ENCODE results near the gene DYRK1A. TPM values are rescaled to one million over a fixed set of nuclear protein-coding genes. Genes with fewer than 3 reads are reported as not detected.

DYRK1A gene
- total and polyA plus RNA-seq, 10 of the 15 experiments (the other 5 are each of a cell fraction or from before 2014, with no cell fraction given): 2.4 to 68.6 (median 30.7) TPM

GRCh38 chr21:37366482-37367316 lies at the start of gene DYRK1A (continued):
- TF ChIP-seq CEBPZ (IDR thresholded peaks at IDR 0.05; ENCODE audit: low read depth, low read length) (no peak), RBBP5 (conservative IDR thresholded peaks at IDR 0.05) (0 out of 2 replicates have a peak, but pooled peaks have one; percentile 45), CUX1 (IDR thresholded peaks at IDR 0.05; ENCODE audit: insufficient replicate concordance, low read depth, low read length) (no peak), ELK1 (IDR thresholded peaks at IDR 0.05; ENCODE audit: low read depth, low read length) (no peak), RELA (IDR thresholded peaks at IDR 0.05; ENCODE audit: borderline replicate concordance, partially characterized antibody) (peak; percentile 53), SREBF1 (IDR thresholded peaks at IDR 0.05; ENCODE audit: low read length) (no peak), FOXM1 (IDR thresholded peaks at IDR 0.05; ENCODE audit: low read depth, low read length) (no peak), TCF7 (IDR thresholded peaks at IDR 0.05; ENCODE audit: borderline replicate concordance) (no peak), BCLAF1 (IDR thresholded peaks at IDR 0.05) (no peak), CTCF (IDR thresholded peaks at IDR 0.05 in 2 of 3, conservative IDR thresholded peaks at IDR 0.05 in 1 of 3; ENCODE audit: control insufficient read depth in 2 of 3, extremely low read depth in 1 of 3, insufficient read depth in 1 of 3, low read depth in 3 of 3, low read length in 3 of 3) (no peak), TARDBP (IDR thresholded peaks at IDR 0.05; ENCODE audit: borderline replicate concordance) (no peak; the same call in 1 of the 2 replicates), EGR1 (IDR thresholded peaks at IDR 0.05; ENCODE audit: borderline replicate concordance in 1 of 2, low read depth in 2 of 2, low read length in 2 of 2) (peak in 1 of 2 experiments; percentile 76; a peak in 2 of 3 replicates), ZZZ3 (IDR thresholded peaks at IDR 0.05; ENCODE audit: control insufficient read depth, insufficient read length, low read depth) (no peak)

Data from GM12878 (cell line).